Measurements from ENCODE around the gene PMF1.

GRCh38 chr1:156238248-156238647 is 25.4 kb downstream of the PMF1 start:
- TF ChIP-seq, protein P1, sequence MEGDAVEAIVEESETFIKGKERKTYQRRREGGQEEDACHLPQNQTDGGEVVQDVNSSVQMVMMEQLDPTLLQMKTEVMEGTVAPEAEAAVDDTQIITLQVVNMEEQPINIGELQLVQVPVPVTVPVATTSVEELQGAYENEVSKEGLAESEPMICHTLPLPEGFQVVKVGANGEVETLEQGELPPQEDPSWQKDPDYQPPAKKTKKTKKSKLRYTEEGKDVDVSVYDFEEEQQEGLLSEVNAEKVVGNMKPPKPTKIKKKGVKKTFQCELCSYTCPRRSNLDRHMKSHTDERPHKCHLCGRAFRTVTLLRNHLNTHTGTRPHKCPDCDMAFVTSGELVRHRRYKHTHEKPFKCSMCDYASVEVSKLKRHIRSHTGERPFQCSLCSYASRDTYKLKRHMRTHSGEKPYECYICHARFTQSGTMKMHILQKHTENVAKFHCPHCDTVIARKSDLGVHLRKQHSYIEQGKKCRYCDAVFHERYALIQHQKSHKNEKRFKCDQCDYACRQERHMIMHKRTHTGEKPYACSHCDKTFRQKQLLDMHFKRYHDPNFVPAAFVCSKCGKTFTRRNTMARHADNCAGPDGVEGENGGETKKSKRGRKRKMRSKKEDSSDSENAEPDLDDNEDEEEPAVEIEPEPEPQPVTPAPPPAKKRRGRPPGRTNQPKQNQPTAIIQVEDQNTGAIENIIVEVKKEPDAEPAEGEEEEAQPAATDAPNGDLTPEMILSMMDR (IDR thresholded peaks at IDR 0.05; ENCODE audit: low read length), result no peak
- TF ChIP-seq EZH2 (IDR thresholded peaks at IDR 0.05; ENCODE audit: borderline replicate concordance, low read length), result no peak

Measured in OCI-LY1 (cell line).